B cell (primary cell): ENCODE data around the gene IGFN1. TPM values are rescaled to one million over a fixed set of nuclear protein-coding genes. Genes with fewer than 3 reads are reported as not detected.

Experiments used
- ATAC-seq: fragments of 200-7000 bp; cut with Tn5 transposase; one replicate; pipeline ENCODE4 v1.10.0; 2021; ENCODE audit warnings: low read depth, mild to moderate bottlenecking, moderate number of reproducible peaks, moderate library complexity
- CTCF ChIA-PET: fragments of 350-600 bp; sonication (Branson Sonifier 250); formaldehyde crosslinking; loops from one replicate; lab custom pipeline; 2021; ENCODE audit warnings: antibody characterized with exemption, inconsistent platforms; lab: Charles Lee
- POLR2A ChIA-PET: fragments of 350-600 bp; sonication (Branson Sonifier 250); formaldehyde crosslinking; loops from one replicate; lab custom pipeline; 2021; ENCODE audit warnings: antibody characterized with exemption; lab: Charles Lee
- DNase-seq: peaks from one replicate; pipeline ENCODE4 v3.0.0; 2013
- H2AFZ ChIP-seq: 2 replicates; pipeline ENCODE4 v1.6.1; 2012; ENCODE audit warnings: mild to moderate bottlenecking, low read depth, low read length; ENCODE audit not compliant: insufficient read depth, poor library complexity, severe bottlenecking
- H3K27ac ChIP-seq, 2 donors: 1 replicate in 1 of 2; 2 replicates in 1 of 2; pipeline ENCODE4 v1.5.1; 2012 to 2013; ENCODE audit warnings: low read length in 2 of 2, mild to moderate bottlenecking in 2 of 2, moderate library complexity in 1 of 2
- H3K27me3 ChIP-seq, 4 experiments: fragments of 200-600 bp in 1 of 4; sonication (generic) in 1 of 4; replicated peaks in 1 of 4; 1 replicate in 2 of 4; 2 replicates in 2 of 4; pipeline versions ENCODE4 v1.6.1 to v1.7.0; 2013 to 2016; ENCODE audit warnings: low read length in 3 of 4, mild to moderate bottlenecking in 2 of 4, mixed read lengths in 1 of 4, moderate library complexity in 1 of 4; ENCODE audit not compliant: insufficient read depth in 4 of 4, control insufficient read depth in 3 of 4; ENCODE audit errors: control extremely low read depth in 1 of 4
- H3K36me3 ChIP-seq, 2 experiments: replicated peaks in 1 of 2; 1 replicate in 1 of 2; 2 replicates in 1 of 2; pipeline versions ENCODE4 v1.6.1 to v1.7.1; 2013; ENCODE audit warnings: low read length in 1 of 2; ENCODE audit not compliant: insufficient read depth in 2 of 2, control insufficient read depth in 1 of 2; ENCODE audit errors: control extremely low read depth in 1 of 2, extremely low read depth in 1 of 2
- H3K4me1 ChIP-seq, 2 donors: fragments of 200-600 bp in 1 of 2; sonication (generic) in 1 of 2; 1 replicate in 1 of 2; 2 replicates in 1 of 2; pipeline versions ENCODE4 v1.5.1 to v1.6.1; 2013 to 2017; ENCODE audit warnings: low read length in 2 of 2; ENCODE audit not compliant: control insufficient read depth in 2 of 2, insufficient read depth in 2 of 2
- H3K4me2 ChIP-seq: replicated peaks from 2 replicates; pipeline ENCODE3; 2012; ENCODE audit warnings: mild to moderate bottlenecking, low read depth, low read length; ENCODE audit not compliant: poor library complexity, severe bottlenecking
- H3K4me3 ChIP-seq, 5 experiments: fragments of 200-600 bp in 1 of 5; sonication (generic) in 1 of 5; 1 replicate in 3 of 5; 2 replicates in 2 of 5; pipeline versions ENCODE4 v1.5.1 to v1.7.0; 2011 to 2016; ENCODE audit warnings: low read length in 4 of 5, mild to moderate bottlenecking in 4 of 5, low read depth in 2 of 5, control low read depth in 1 of 5, moderate library complexity in 1 of 5; ENCODE audit not compliant: insufficient read depth in 1 of 5; ENCODE audit errors: control extremely low read depth in 1 of 5, extremely low read depth in 1 of 5
- H3K79me2 ChIP-seq: fragments of 200-600 bp; sonication (generic); one replicate; pipeline ENCODE4 v1.6.0; 2016; ENCODE audit warnings: low read length; ENCODE audit not compliant: control insufficient read depth, insufficient read depth
- H3K9ac ChIP-seq: fragments of 200-600 bp; sonication (generic); 2 replicates; pipeline ENCODE4 v1.6.1; 2017; ENCODE audit warnings: mild to moderate bottlenecking, low read length, moderate library complexity
- H3K9me3 ChIP-seq, 3 donors: one replicate each; pipeline versions ENCODE4 v1.6.1 to v1.7.1; 2013; ENCODE audit warnings: low read length in 2 of 3; ENCODE audit not compliant: control insufficient read depth in 2 of 3, insufficient read depth in 1 of 3; ENCODE audit errors: control extremely low read depth in 1 of 3
- H4K20me1 ChIP-seq: 2 replicates; pipeline ENCODE4 v1.6.0; 2012; ENCODE audit warnings: mild to moderate bottlenecking, low read length; ENCODE audit not compliant: insufficient read depth, control insufficient read depth, poor library complexity, severe bottlenecking
- H3K27ac Mint-ChIP-seq: one replicate; pipeline ENCODE4 v1.8.0; 2021; ENCODE audit warnings: mixed read lengths
- H3K27me3 Mint-ChIP-seq: one replicate; pipeline ENCODE4 v1.8.0; 2021; ENCODE audit warnings: mixed read lengths
- H3K4me1 Mint-ChIP-seq: one replicate; pipeline ENCODE4 v1.8.0; 2021; ENCODE audit warnings: mixed read lengths
- H3K4me3 Mint-ChIP-seq: one replicate; pipeline ENCODE4 v1.8.0; 2021; ENCODE audit warnings: mixed read lengths
- H3K9me3 Mint-ChIP-seq: one replicate; pipeline ENCODE4 v1.8.0; 2022; ENCODE audit warnings: mixed read lengths; ENCODE audit not compliant: insufficient read depth
- CTCF ChIP-seq: fragments of 200-600 bp; IDR thresholded peaks from one replicate; pipeline ENCODE4 v1.8.0; 2022; ENCODE audit warnings: antibody characterized with exemption, mild to moderate bottlenecking
- EZH2 ChIP-seq: IDR thresholded peaks from 2 replicates; pipeline ENCODE4 v1.6.1; 2012; ENCODE audit warnings: borderline replicate concordance, low read depth, mild to moderate bottlenecking, moderate library complexity, low read length; ENCODE audit not compliant: insufficient read depth, poor library complexity, severe bottlenecking
- WGBS: methylation state at CpG from one replicate; pipeline ENCODE4 v1.1.5; 2013; ENCODE audit warnings: missing lambda C conversion rate; ENCODE audit not compliant: insufficient coverage; 5-methylcytosine and 5-hydroxymethylcytosine counted together
- intact Hi-C: fragments of 100-400 bp; cut with micrococcal nuclease; formaldehyde crosslinking; loops from one replicate; pipeline ENCODE4 v1.10.0; 2022
- polyA plus RNA-seq: library from polyadenylated mRNA; depleted of rRNA; stranded (reverse); fragments of >200 nt; gene quantifications from 2 replicates; pipeline ENCODE4 v1.2.3, GENCODE V29; 2012
- total RNA-seq, 2 donors: library from RNA; stranded (reverse); fragments of 120-200 nt in 1 of 2; gene quantifications; 1 replicate in 1 of 2; 2 replicates in 1 of 2; pipeline versions ENCODE4 v1.2.3 to v1.2.4, GENCODE V29; 2013 to 2022

IGFN1 gene
- total and polyA plus RNA-seq, 2 donors (not counting 1 experiment from before 2014, with no cell fraction given): not detected

GRCh38 chr1:201185123-201185453, 5.5 kb upstream of the IGFN1 start:
- Mint-ChIP-seq H3K27ac (no peak overlapping the region), H3K9me3 (no peaks in the 10 kb centered on the region), H3K27me3 (peaks cover 53% of the 10 kb centered on the region), H3K4me3 (no peak overlapping the region), H3K4me1 (no peaks in the 10 kb centered on the region)
- ChIA-PET POLR2A (no interaction called here), CTCF (no interaction called here)
- no peak overlapping the region for H3K9ac ChIP-seq
- H3K9me3 ChIP-seq: no peaks in the 10 kb centered on the region
- H3K27ac ChIP-seq: no peak overlapping the region
- H3K27me3 ChIP-seq: peaks cover 0 to 11% (median 0%) of the 10 kb centered on the region in 4 experiments
- H3K4me3 ChIP-seq: no peak overlapping the region
- DNase-seq: no peak
- no peak overlapping the region for H2AFZ ChIP-seq
- 50% methylated on average over 1 of the region's 3 CpGs for WGBS
- no peaks in the 10 kb centered on the region for H3K79me2 ChIP-seq
- no peaks in the 10 kb centered on the region for H4K20me1 ChIP-seq
- no peaks in the 10 kb centered on the region for H3K4me1 ChIP-seq
- intact Hi-C loops: no loop called here
- no peaks in the 10 kb centered on the region for H3K36me3 ChIP-seq
- no peak for TF ChIP-seq CTCF
- TF ChIP-seq EZH2: no peak
- no peak overlapping the region for H3K4me2 ChIP-seq
- no peak for ATAC-seq

GRCh38 chr1:201185527-201186128, 5.0 kb upstream of the IGFN1 start:
- POLR2A ChIA-PET: no interaction called here
- peaks cover 0 to 11% (median 0%) of the 10 kb centered on the region in 4 experiments for H3K27me3 ChIP-seq
- H3K4me1 Mint-ChIP-seq: no peaks in the 10 kb centered on the region
- TF ChIP-seq CTCF (no peak), EZH2 (no peak)
- intact Hi-C loops: no loop called here
- no peak overlapping the region for H3K27ac Mint-ChIP-seq
- no peaks in the 10 kb centered on the region for H3K36me3 ChIP-seq
- no peaks in the 10 kb centered on the region for H3K79me2 ChIP-seq
- no peak overlapping the region for H3K4me3 Mint-ChIP-seq
- H3K9me3 Mint-ChIP-seq: no peaks in the 10 kb centered on the region
- no peak overlapping the region for H3K4me3 ChIP-seq
- ATAC-seq (no peak), DNase-seq (no peak)
- H3K9ac ChIP-seq: no peak overlapping the region
- H4K20me1 ChIP-seq: no peaks in the 10 kb centered on the region
- H3K9me3 ChIP-seq: no peaks in the 10 kb centered on the region
- CTCF ChIA-PET: no interaction called here
- H2AFZ ChIP-seq: no peak overlapping the region
- H3K4me1 ChIP-seq: no peaks in the 10 kb centered on the region
- no peak overlapping the region for H3K4me2 ChIP-seq
- H3K27me3 Mint-ChIP-seq: peaks cover 54% of the 10 kb centered on the region
- WGBS: 67% methylated on average over 1 of the region's 5 CpGs
- no peak overlapping the region for H3K27ac ChIP-seq
